Adrenal gland (tissue), 12 donors: ENCODE results near the gene DAB2IP. TPM values are rescaled to one million over a fixed set of nuclear protein-coding genes. Genes with fewer than 3 reads are reported as not detected.
A peak's percentile ranks its signal among the peaks of the same experiment; 100 is the strongest.

ENCODE experiments used
- DNase-seq, 7 donors: peaks; one replicate each; pipeline ENCODE4 v3.0.0-alpha.2; 2019 to 2020
- H3K27ac ChIP-seq, 5 donors: fragments of 200-600 bp; sonication (generic) in 4 of 5; 1 replicate in 3 of 5; 2 replicates in 2 of 5; pipeline versions ENCODE4 v1.5.1 to v1.8.0; 2016 to 2020; ENCODE audit warnings: mild to moderate bottlenecking in 1 of 5
- H3K27me3 ChIP-seq: fragments of 200-600 bp; 2 replicates; pipeline ENCODE4 v1.8.0; 2021
- H3K36me3 ChIP-seq, 2 donors: fragments of 200-600 bp; replicated peaks in 1 of 2; 1 replicate in 1 of 2; 2 replicates in 1 of 2; pipeline versions ENCODE4 v1.5.1 to v1.8.0; 2018 to 2022
- H3K4me1 ChIP-seq, 2 donors: fragments of 200-600 bp; replicated peaks in 1 of 2; 1 replicate in 1 of 2; 2 replicates in 1 of 2; pipeline versions ENCODE4 v1.5.1 to v1.8.0; 2018 to 2021
- H3K4me3 ChIP-seq, 4 donors: fragments of 200-600 bp; sonication (generic) in 3 of 4; one replicate each; pipeline ENCODE4 v1.5.1; 2016 to 2018
- H3K9me3 ChIP-seq, 3 donors: fragments of 200-600 bp; sonication (generic) in 1 of 3; replicated peaks in 1 of 3; 1 replicate in 2 of 3; 2 replicates in 1 of 3; pipeline versions ENCODE4 v1.5.1 to v1.8.0; 2016 to 2021
- POLR2A ChIP-seq, 2 donors: fragments of 450-650 bp; IDR thresholded peaks; one replicate each; pipeline ENCODE4 v1.6.1; 2017; ENCODE audit warnings: antibody characterized with exemption in 2 of 2, mild to moderate bottlenecking in 2 of 2, moderate library complexity in 1 of 2
- WGBS, 4 donors: extraction: QIAGEN DNeasy Blood & Tissue Kit in 2 of 4; methylation state at CpG; one replicate each; pipeline versions ENCODE4 v1.1.5 to v1.1.7; 2013 to 2017; 5-methylcytosine and 5-hydroxymethylcytosine counted together
- intact Hi-C, 2 donors: fragments of 100-400 bp; cut with DNase I; formaldehyde crosslinking; loops; one replicate each; pipeline versions ENCODE4 v1.14.1 to v1.15.0; 2022 to 2023
- polyA plus RNA-seq, 3 donors: library from polyadenylated mRNA; stranded (reverse); fragments of 200-250 nt in 2 of 3; fragments of 350-450 nt in 1 of 3; fragmentation: Illumina TruSeq in 1 of 3; extraction: RNeasy Lipid Tissue Mini Kit (QIAGEN cat#74804) in 1 of 3; gene quantifications; one replicate each; pipeline ENCODE4 v1.2.3, GENCODE V29; 2013 to 2014
- total RNA-seq, 9 donors: library from RNA; depleted of rRNA in 4 of 9; stranded (reverse); fragments of >200 nt in 4 of 9; fragments of 120-200 nt in 1 of 9; fragmentation: NEBNext Ultra II Directional in 1 of 9; extraction: Animal tissue kit (Norgen Biotek cat#: 25700) in 1 of 9; gene quantifications; one replicate each; pipeline versions ENCODE4 v1.1.0 to v1.2.4, GENCODE V29; 2013 to 2023
- TF ChIP-seq, protein P1 (sequence below), 6 experiments: fragments of 450-650 bp in 4 of 6; fragments of 200-600 bp in 2 of 6; sonication (generic) in 1 of 6; IDR thresholded peaks; 1 replicate in 5 of 6; 2 replicates in 1 of 6; pipeline versions ENCODE4 v1.5.1 to v1.8.0; 2016 to 2021; ENCODE audit warnings: antibody characterized with exemption in 6 of 6, mild to moderate bottlenecking in 2 of 6, moderate library complexity in 1 of 6
- donor health status: healthy with polysubstance abuse.
- donor health status: Bipolar disorder and iron deficiency.
- donor health status: DM: yes; HTN: yes; CAD: no.
- donor health status: DM: no; HTN: no; CAD: no.
- donor health status: DM: no; HTN: no; CAD: no.
- donor health status: DM: yes; HTN: yes; CAD: no.

The DAB2IP gene
- total and polyA plus RNA-seq, 12 donors, result 12.0 to 52.2 (median 43.9) TPM

- Histone ChIP-seq H3K27ac (peak overlapping the region in 4 of 5 donors; percentile 22 to 59 (median 48)), H3K27me3 (no peaks in the 10 kb centered on the region), H3K4me1 (peaks cover 4% of the 10 kb centered on the region in 2 donors), H3K9me3 (no peaks in the 10 kb centered on the region), H3K36me3 (no peaks in the 10 kb centered on the region), H3K4me3 (no peak overlapping the region)
- peak; percentile 68 to 86 (median 83) for DNase-seq
- TF ChIP-seq, protein P1, sequence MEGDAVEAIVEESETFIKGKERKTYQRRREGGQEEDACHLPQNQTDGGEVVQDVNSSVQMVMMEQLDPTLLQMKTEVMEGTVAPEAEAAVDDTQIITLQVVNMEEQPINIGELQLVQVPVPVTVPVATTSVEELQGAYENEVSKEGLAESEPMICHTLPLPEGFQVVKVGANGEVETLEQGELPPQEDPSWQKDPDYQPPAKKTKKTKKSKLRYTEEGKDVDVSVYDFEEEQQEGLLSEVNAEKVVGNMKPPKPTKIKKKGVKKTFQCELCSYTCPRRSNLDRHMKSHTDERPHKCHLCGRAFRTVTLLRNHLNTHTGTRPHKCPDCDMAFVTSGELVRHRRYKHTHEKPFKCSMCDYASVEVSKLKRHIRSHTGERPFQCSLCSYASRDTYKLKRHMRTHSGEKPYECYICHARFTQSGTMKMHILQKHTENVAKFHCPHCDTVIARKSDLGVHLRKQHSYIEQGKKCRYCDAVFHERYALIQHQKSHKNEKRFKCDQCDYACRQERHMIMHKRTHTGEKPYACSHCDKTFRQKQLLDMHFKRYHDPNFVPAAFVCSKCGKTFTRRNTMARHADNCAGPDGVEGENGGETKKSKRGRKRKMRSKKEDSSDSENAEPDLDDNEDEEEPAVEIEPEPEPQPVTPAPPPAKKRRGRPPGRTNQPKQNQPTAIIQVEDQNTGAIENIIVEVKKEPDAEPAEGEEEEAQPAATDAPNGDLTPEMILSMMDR (IDR thresholded peaks at IDR 0.05), result peak in 2 of 6 experiments; percentile 5 to 8
- peak in 1 of 2 donors; percentile 8 for TF ChIP-seq POLR2A (IDR thresholded peaks at IDR 0.05)
- intact Hi-C loops, result no loop called here
- WGBS, 4 donors, result 69 to 78% (median 74%) methylated on average over 14 of the region's 14 CpGs
These were observed 41.4 kb downstream of the DAB2IP start for GRCh38 chr9:121692606-121693387.

GRCh38 chr9:121693388-121693670, 41.9 kb downstream of the DAB2IP start:
- H3K4me1 ChIP-seq, result peaks cover 4% of the 10 kb centered on the region in 2 donors
- intact Hi-C loops, result no loop called here
- 76 to 84% (median 81%) methylated on average over 4 of the region's 4 CpGs for WGBS, 4 donors
- no peaks in the 10 kb centered on the region for H3K36me3 ChIP-seq
- no peak overlapping the region for H3K4me3 ChIP-seq
- TF ChIP-seq, protein P1 (IDR thresholded peaks at IDR 0.05), result no peak
- no peak for TF ChIP-seq POLR2A (IDR thresholded peaks at IDR 0.05)
- H3K27me3 ChIP-seq, result no peaks in the 10 kb centered on the region
- H3K27ac ChIP-seq, result peak overlapping the region in 2 of 5 donors; percentile 43 to 59
- no peaks in the 10 kb centered on the region for H3K9me3 ChIP-seq
- no peak for DNase-seq

DNA sequence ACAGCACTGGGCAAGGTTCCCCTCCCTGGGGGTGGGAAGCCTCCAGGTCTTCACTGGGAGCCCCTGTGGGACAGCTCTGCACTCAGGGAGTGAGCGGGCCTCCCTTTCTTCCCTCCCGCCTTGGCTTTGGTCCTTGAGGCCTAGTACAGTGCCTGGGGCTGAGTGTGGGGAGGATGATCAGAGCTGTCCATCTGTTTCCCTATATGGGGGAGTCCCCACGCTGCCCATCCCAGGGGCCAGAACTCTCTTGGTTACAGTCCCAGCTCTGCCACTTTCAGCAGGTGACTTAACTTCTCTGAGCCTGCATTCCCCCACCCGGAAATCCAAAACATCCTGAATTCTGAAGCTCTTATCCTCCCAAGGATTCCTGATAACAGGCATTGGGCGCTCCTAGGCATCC, 42.6 kb downstream of the DAB2IP start:
- no peak for DNase-seq
- Histone ChIP-seq H3K9me3 (no peaks in the 10 kb centered on the region), H3K27me3 (no peaks in the 10 kb centered on the region), H3K36me3 (no peaks in the 10 kb centered on the region), H3K27ac (no peak overlapping the region), H3K4me3 (no peak overlapping the region), H3K4me1 (peaks cover 4% of the 10 kb centered on the region in 2 donors)
- 92 to 100% (median 95%) methylated on average over 4 to 5 of the region's 5 CpGs for WGBS, 4 donors
- intact Hi-C loops, result no loop called here
- TF ChIP-seq, protein P1 (IDR thresholded peaks at IDR 0.05), result no peak
- TF ChIP-seq POLR2A (IDR thresholded peaks at IDR 0.05), result no peak

GRCh38 chr9:121694600-121694999, 43.2 kb downstream of the DAB2IP start:
- no peak for DNase-seq
- Histone ChIP-seq H3K9me3 (no peaks in the 10 kb centered on the region), H3K27me3 (no peaks in the 10 kb centered on the region), H3K36me3 (no peaks in the 10 kb centered on the region), H3K27ac (no peak overlapping the region), H3K4me3 (no peak overlapping the region), H3K4me1 (peaks cover 6 to 7% of the 10 kb centered on the region in 2 donors)
- 83 to 86% (median 83%) methylated on average over 4 to 7 of the region's 7 CpGs for WGBS, 4 donors
- intact Hi-C loops, result no loop called here
- TF ChIP-seq, protein P1 (IDR thresholded peaks at IDR 0.05), result no peak
- TF ChIP-seq POLR2A (IDR thresholded peaks at IDR 0.05), result no peak
